ENCODE results near the gene APBA2. TPM values are rescaled to one million over a fixed set of nuclear protein-coding genes. Genes with fewer than 3 reads are reported as not detected.

Gene APBA2
- total RNA-seq, 2 experiments from 2014 or later: not detected

GRCh38 chr15:29135702-29136646 is 250.2 kb downstream of the APBA2 start:
- CTCF ChIA-PET (ENCODE audit: unreplicated experiment): no interaction called here
- Histone ChIP-seq H3K9me3 (ENCODE audit: low read length) (no peaks in the 10 kb centered on the region), H3K4me2 (ENCODE audit: low read length) (no peak overlapping the region), H3K36me3 (ENCODE audit: insufficient read depth, low read length) (no peaks in the 10 kb centered on the region), H3K4me3 (ENCODE audit: low read depth, low read length, poor library complexity, severe bottlenecking) (no peak overlapping the region), H3K4me1 (ENCODE audit: insufficient read depth, low read length, poor library complexity, severe bottlenecking) (no peaks in the 10 kb centered on the region), H2AFZ (ENCODE audit: low read length) (no peak overlapping the region), H3K9me2 (ENCODE audit: insufficient read depth, low read length) (no peaks in the 10 kb centered on the region), H3K79me2 (ENCODE audit: insufficient read depth, low read depth, low read length) (no peaks in the 10 kb centered on the region), H4K20me1 (ENCODE audit: insufficient read depth, low read length) (no peaks in the 10 kb centered on the region), H3K27ac (ENCODE audit: low read depth, low read length, poor library complexity, severe bottlenecking) (no peak overlapping the region)
- no peak for TF ChIP-seq EZH2phosphoT487 (IDR thresholded peaks at IDR 0.05; ENCODE audit: borderline replicate concordance, low read depth, low read length)
- TF ChIP-seq CTCF (conservative IDR thresholded peaks at IDR 0.05; ENCODE audit: low read length): no peak
- POLR2A ChIA-PET: no interaction called here
- no TSS peak for BruUV-seq (replicated peaks)
- DNase-seq (ENCODE audit: low spot score): no peak
- intact Hi-C loops (cut with micrococcal nuclease; ENCODE audit: unreplicated experiment): loop anchor here (10.0 kb wide), 1 partner anchor 129 kb away; the partner anchor contains the start of gene NSMCE3

GRCh38 chr15:29138260-29138659 is 252.5 kb downstream of the APBA2 start:
- H3K9me3 ChIP-seq (ENCODE audit: low read length): no peaks in the 10 kb centered on the region
- no peak for DNase-seq (ENCODE audit: low spot score)
- ChIA-PET CTCF (ENCODE audit: unreplicated experiment) (interaction anchor here (0.6 kb wide), 1 partner anchor 290 kb away, joined by 3 read pairs; no protein-coding TSS in a partner anchor), POLR2A (no interaction called here)
- no peaks in the 10 kb centered on the region for H3K36me3 ChIP-seq (ENCODE audit: insufficient read depth, low read length)
- H3K4me1 ChIP-seq (ENCODE audit: insufficient read depth, low read length, poor library complexity, severe bottlenecking): no peaks in the 10 kb centered on the region
- no peak overlapping the region for H3K4me2 ChIP-seq (ENCODE audit: low read length)
- intact Hi-C loops (cut with micrococcal nuclease; ENCODE audit: unreplicated experiment): loop anchor here (10.0 kb wide), 1 partner anchor 127 kb away; the partner anchor contains the start of gene NSMCE3
- no peaks in the 10 kb centered on the region for H3K9me2 ChIP-seq (ENCODE audit: insufficient read depth, low read length)
- no peak overlapping the region for H2AFZ ChIP-seq (ENCODE audit: low read length)
- H3K27ac ChIP-seq (ENCODE audit: low read depth, low read length, poor library complexity, severe bottlenecking): no peak overlapping the region
- no TSS peak for BruUV-seq (replicated peaks)
- TF ChIP-seq CTCF (conservative IDR thresholded peaks at IDR 0.05; ENCODE audit: low read length): no peak
- H4K20me1 ChIP-seq (ENCODE audit: insufficient read depth, low read length): no peaks in the 10 kb centered on the region
- H3K79me2 ChIP-seq (ENCODE audit: insufficient read depth, low read depth, low read length): no peaks in the 10 kb centered on the region
- no peak overlapping the region for H3K4me3 ChIP-seq (ENCODE audit: low read depth, low read length, poor library complexity, severe bottlenecking)

GRCh38 chr15:29139072-29139471 is 253.3 kb downstream of the APBA2 start:
- ChIA-PET CTCF (ENCODE audit: unreplicated experiment) (interaction anchor here (0.6 kb wide), 1 partner anchor 151 kb away, joined by 4 read pairs; no protein-coding TSS in a partner anchor), POLR2A (no interaction called here)
- Histone ChIP-seq H3K36me3 (ENCODE audit: insufficient read depth, low read length) (no peaks in the 10 kb centered on the region), H4K20me1 (ENCODE audit: insufficient read depth, low read length) (no peaks in the 10 kb centered on the region), H3K4me1 (ENCODE audit: insufficient read depth, low read length, poor library complexity, severe bottlenecking) (no peaks in the 10 kb centered on the region), H3K27ac (ENCODE audit: low read depth, low read length, poor library complexity, severe bottlenecking) (no peak overlapping the region), H3K9me3 (ENCODE audit: low read length) (no peaks in the 10 kb centered on the region), H3K9me2 (ENCODE audit: insufficient read depth, low read length) (no peaks in the 10 kb centered on the region), H2AFZ (ENCODE audit: low read length) (no peak overlapping the region), H3K4me3 (ENCODE audit: low read depth, low read length, poor library complexity, severe bottlenecking) (no peak overlapping the region), H3K79me2 (ENCODE audit: insufficient read depth, low read depth, low read length) (no peaks in the 10 kb centered on the region), H3K4me2 (ENCODE audit: low read length) (no peak overlapping the region)
- TF ChIP-seq EZH2phosphoT487 (IDR thresholded peaks at IDR 0.05; ENCODE audit: borderline replicate concordance, low read depth, low read length) (no peak), CTCF (conservative IDR thresholded peaks at IDR 0.05; ENCODE audit: low read length) (no peak)
- DNase-seq (ENCODE audit: low spot score): no peak
- BruUV-seq (replicated peaks): no TSS peak
- intact Hi-C loops (cut with micrococcal nuclease; ENCODE audit: unreplicated experiment): loop anchor here (10.0 kb wide), 1 partner anchor 126 kb away; the partner anchor contains the start of gene NSMCE3

Measured in OCI-LY7 (cell line).